Activated T-cell treated with anti-CD3 and anti-CD28 coated beads, Interleukin-2, amount 50 U/mL, for 24 hours (primary cell): ENCODE measurements around the gene KSR2.

Experiments used
- DNase-seq: peaks from one replicate; pipeline ENCODE4 v3.0.0-alpha.2; 2020
- H3K27ac Mint-ChIP-seq: 2 replicates; pipeline ENCODE4 v1.8.0; 2020; ENCODE audit warnings: mild to moderate bottlenecking, mixed read lengths
- H3K27me3 Mint-ChIP-seq: 2 replicates; pipeline ENCODE4 v1.8.0; 2020; ENCODE audit warnings: mixed read lengths
- H3K36me3 Mint-ChIP-seq: 2 replicates; pipeline ENCODE4 v1.8.0; 2020; ENCODE audit warnings: low read depth, mixed read lengths
- H3K4me1 Mint-ChIP-seq: 2 replicates; pipeline ENCODE4 v1.8.0; 2020; ENCODE audit warnings: low read depth, mixed read lengths
- H3K4me3 Mint-ChIP-seq: 2 replicates; pipeline ENCODE4 v1.8.0; 2020; ENCODE audit warnings: mild to moderate bottlenecking, moderate library complexity, mixed read lengths
- H3K9me3 Mint-ChIP-seq: 2 replicates; pipeline ENCODE4 v1.8.0; 2020; ENCODE audit warnings: mixed read lengths

The KSR2 gene

GRCh38 chr12:117686911-117687377 is 281.8 kb downstream of the KSR2 start:
- no peak overlapping the region for H3K27ac Mint-ChIP-seq
- H3K27me3 Mint-ChIP-seq: peaks cover 21% of the 10 kb centered on the region
- H3K4me3 Mint-ChIP-seq: no peak overlapping the region
- no peaks in the 10 kb centered on the region for H3K36me3 Mint-ChIP-seq
- no peak for DNase-seq
- peaks cover 5% of the 10 kb centered on the region for H3K9me3 Mint-ChIP-seq
- H3K4me1 Mint-ChIP-seq: no peaks in the 10 kb centered on the region

- no peak overlapping the region for H3K27ac Mint-ChIP-seq
- H3K4me1 Mint-ChIP-seq: no peaks in the 10 kb centered on the region
- peaks cover 3% of the 10 kb centered on the region for H3K9me3 Mint-ChIP-seq
- DNase-seq: no peak
- no peak overlapping the region for H3K4me3 Mint-ChIP-seq
- H3K36me3 Mint-ChIP-seq: no peaks in the 10 kb centered on the region
- peaks cover 21% of the 10 kb centered on the region for H3K27me3 Mint-ChIP-seq
Observed at GRCh38 chr12:117686210-117686609, 282.6 kb downstream of the KSR2 start.

- H3K9me3 Mint-ChIP-seq: no peaks in the 10 kb centered on the region
- peaks cover 21% of the 10 kb centered on the region for H3K27me3 Mint-ChIP-seq
- no peak for DNase-seq
- no peaks in the 10 kb centered on the region for H3K4me1 Mint-ChIP-seq
- no peak overlapping the region for H3K4me3 Mint-ChIP-seq
- no peak overlapping the region for H3K27ac Mint-ChIP-seq
- H3K36me3 Mint-ChIP-seq: no peaks in the 10 kb centered on the region
Observed at GRCh38 chr12:117685110-117685926, 283.5 kb downstream of the KSR2 start.

GRCh38 chr12:117684471-117684870 is 284.3 kb downstream of the KSR2 start:
- H3K27me3 Mint-ChIP-seq: peaks cover 21% of the 10 kb centered on the region
- H3K4me3 Mint-ChIP-seq: no peak overlapping the region
- no peaks in the 10 kb centered on the region for H3K36me3 Mint-ChIP-seq
- no peak for DNase-seq
- H3K27ac Mint-ChIP-seq: no peak overlapping the region
- H3K4me1 Mint-ChIP-seq: no peaks in the 10 kb centered on the region
- H3K9me3 Mint-ChIP-seq: no peaks in the 10 kb centered on the region

GRCh38 chr12:117680312-117680711 is 288.5 kb downstream of the KSR2 start:
- H3K36me3 Mint-ChIP-seq: no peaks in the 10 kb centered on the region
- no peaks in the 10 kb centered on the region for H3K9me3 Mint-ChIP-seq
- H3K4me1 Mint-ChIP-seq: no peaks in the 10 kb centered on the region
- DNase-seq: no peak
- no peak overlapping the region for H3K4me3 Mint-ChIP-seq
- H3K27ac Mint-ChIP-seq: no peak overlapping the region
- peaks cover 10% of the 10 kb centered on the region for H3K27me3 Mint-ChIP-seq

GRCh38 chr12:117679776-117680175 is 289.0 kb downstream of the KSR2 start:
- no peaks in the 10 kb centered on the region for H3K36me3 Mint-ChIP-seq
- H3K4me1 Mint-ChIP-seq: no peaks in the 10 kb centered on the region
- no peak for DNase-seq
- H3K27ac Mint-ChIP-seq: no peak overlapping the region
- H3K27me3 Mint-ChIP-seq: peaks cover 5% of the 10 kb centered on the region
- H3K4me3 Mint-ChIP-seq: no peak overlapping the region
- H3K9me3 Mint-ChIP-seq: no peaks in the 10 kb centered on the region

- DNase-seq: no peak
- H3K27me3 Mint-ChIP-seq: no peaks in the 10 kb centered on the region
- no peaks in the 10 kb centered on the region for H3K9me3 Mint-ChIP-seq
- no peak overlapping the region for H3K4me3 Mint-ChIP-seq
- no peaks in the 10 kb centered on the region for H3K4me1 Mint-ChIP-seq
- H3K27ac Mint-ChIP-seq: no peak overlapping the region
- H3K36me3 Mint-ChIP-seq: no peaks in the 10 kb centered on the region
Observed at GRCh38 chr12:117674763-117675162, 294.0 kb downstream of the KSR2 start.

GRCh38 chr12:117674313-117674712 is 294.5 kb downstream of the KSR2 start:
- no peaks in the 10 kb centered on the region for H3K27me3 Mint-ChIP-seq

GRCh38 chr12:117671734-117672133 is 297.1 kb downstream of the KSR2 start:
- Mint-ChIP-seq H3K9me3 (no peaks in the 10 kb centered on the region), H3K4me1 (no peaks in the 10 kb centered on the region), H3K36me3 (no peaks in the 10 kb centered on the region), H3K27ac (no peak overlapping the region), H3K27me3 (no peaks in the 10 kb centered on the region), H3K4me3 (no peak overlapping the region)
- no peak for DNase-seq

More at GRCh38 chr12:117674313-117674712, 294.5 kb downstream of the KSR2 start:
- H3K4me3 Mint-ChIP-seq: no peak overlapping the region
- H3K4me1 Mint-ChIP-seq: no peaks in the 10 kb centered on the region
- no peaks in the 10 kb centered on the region for H3K9me3 Mint-ChIP-seq
- no peak overlapping the region for H3K27ac Mint-ChIP-seq
- DNase-seq: no peak
- no peaks in the 10 kb centered on the region for H3K36me3 Mint-ChIP-seq

- H3K27me3 Mint-ChIP-seq: no peaks in the 10 kb centered on the region
- no peak overlapping the region for H3K4me3 Mint-ChIP-seq
- H3K36me3 Mint-ChIP-seq: no peaks in the 10 kb centered on the region
- no peak overlapping the region for H3K27ac Mint-ChIP-seq
- no peaks in the 10 kb centered on the region for H3K4me1 Mint-ChIP-seq
- no peak for DNase-seq
- H3K9me3 Mint-ChIP-seq: no peaks in the 10 kb centered on the region
Observed at GRCh38 chr12:117664169-117664568, 304.6 kb downstream of the KSR2 start.

GRCh38 chr12:117662620-117663395 is 306.0 kb downstream of the KSR2 start:
- no peaks in the 10 kb centered on the region for H3K36me3 Mint-ChIP-seq
- H3K27ac Mint-ChIP-seq: no peak overlapping the region
- H3K4me3 Mint-ChIP-seq: no peak overlapping the region
- DNase-seq: no peak
- H3K4me1 Mint-ChIP-seq: no peaks in the 10 kb centered on the region
- no peaks in the 10 kb centered on the region for H3K27me3 Mint-ChIP-seq
- no peaks in the 10 kb centered on the region for H3K9me3 Mint-ChIP-seq

- no peak for DNase-seq
- Mint-ChIP-seq H3K4me3 (no peak overlapping the region), H3K27ac (no peak overlapping the region), H3K27me3 (no peaks in the 10 kb centered on the region), H3K9me3 (no peaks in the 10 kb centered on the region), H3K36me3 (no peaks in the 10 kb centered on the region), H3K4me1 (no peaks in the 10 kb centered on the region)
Observed at GRCh38 chr12:117662220-117662619, 306.6 kb downstream of the KSR2 start.

GRCh38 chr12:117661471-117661870 is 307.3 kb downstream of the KSR2 start:
- Mint-ChIP-seq H3K27me3 (no peaks in the 10 kb centered on the region), H3K4me3 (no peak overlapping the region), H3K4me1 (no peaks in the 10 kb centered on the region), H3K27ac (no peak overlapping the region), H3K36me3 (no peaks in the 10 kb centered on the region), H3K9me3 (no peaks in the 10 kb centered on the region)
- DNase-seq: no peak

- no peak overlapping the region for H3K27ac Mint-ChIP-seq
- H3K9me3 Mint-ChIP-seq: no peaks in the 10 kb centered on the region
- no peaks in the 10 kb centered on the region for H3K4me1 Mint-ChIP-seq
- no peaks in the 10 kb centered on the region for H3K27me3 Mint-ChIP-seq
- no peak overlapping the region for H3K4me3 Mint-ChIP-seq
- no peak for DNase-seq
- no peaks in the 10 kb centered on the region for H3K36me3 Mint-ChIP-seq
Observed at GRCh38 chr12:117660896-117661295, 307.9 kb downstream of the KSR2 start.

- no peaks in the 10 kb centered on the region for H3K4me1 Mint-ChIP-seq
- no peak overlapping the region for H3K4me3 Mint-ChIP-seq
- no peaks in the 10 kb centered on the region for H3K36me3 Mint-ChIP-seq
- peaks cover 2% of the 10 kb centered on the region for H3K9me3 Mint-ChIP-seq
- no peak overlapping the region for H3K27ac Mint-ChIP-seq
- no peaks in the 10 kb centered on the region for H3K27me3 Mint-ChIP-seq
- DNase-seq: no peak
Observed at GRCh38 chr12:117658226-117658625, 310.6 kb downstream of the KSR2 start.
